DND-41 (cell line): ENCODE measurements around the gene CPXM2.

Experiments
- ATAC-seq: fragments of 200-7000 bp; cut with Tn5 transposase; 3 replicates; pipeline ENCODE4 v1.9.1; 2021; ENCODE audit warnings: low read depth; ENCODE audit not compliant: insufficient read depth
- DNase-seq: peaks from one replicate; pipeline ENCODE4 v3.0.0-alpha.2; 2020
- H2AFZ ChIP-seq: 2 replicates; pipeline ENCODE4 v1.6.0; 2012; ENCODE audit warnings: low read depth, low read length
- H3K27ac ChIP-seq: 2 replicates; pipeline ENCODE4 v1.5.1; 2012; ENCODE audit warnings: low read length, inconsistent platforms
- H3K27me3 ChIP-seq: fragments of 200-600 bp; sonication (generic); 2 replicates; pipeline ENCODE4 v1.6.0; 2012; ENCODE audit warnings: low read length, mild to moderate bottlenecking, inconsistent platforms; ENCODE audit not compliant: insufficient read depth, poor library complexity
- H3K36me3 ChIP-seq: 2 replicates; pipeline ENCODE4 v1.5.1; 2012; ENCODE audit warnings: low read length, inconsistent platforms; ENCODE audit not compliant: insufficient read depth
- H3K4me1 ChIP-seq: 2 replicates; pipeline ENCODE4 v1.5.1; 2012; ENCODE audit warnings: mild to moderate bottlenecking, low read length; ENCODE audit not compliant: insufficient read depth
- H3K4me2 ChIP-seq: 2 replicates; pipeline ENCODE4 v1.6.0; 2012; ENCODE audit warnings: mild to moderate bottlenecking, moderate library complexity, low read length, inconsistent platforms; ENCODE audit not compliant: insufficient read depth
- H3K4me3 ChIP-seq, 2 experiments: fragments of 200-600 bp in 1 of 2; shearing (Covaris generic) in 1 of 2; 2 replicates each; pipeline ENCODE4 v1.5.1; 2012 to 2016; ENCODE audit warnings: inconsistent platforms in 2 of 2, low read length in 2 of 2, mild to moderate bottlenecking in 2 of 2, low read depth in 1 of 2, moderate library complexity in 1 of 2
- H3K79me2 ChIP-seq: 2 replicates; pipeline ENCODE4 v1.6.0; 2012; ENCODE audit warnings: low read length, inconsistent platforms; ENCODE audit not compliant: insufficient read depth
- H3K9ac ChIP-seq: 2 replicates; pipeline ENCODE4 v1.6.0; 2012; ENCODE audit warnings: low read depth, mild to moderate bottlenecking, inconsistent platforms, low read length, moderate library complexity
- H3K9me3 ChIP-seq: 2 replicates; pipeline ENCODE4 v1.5.1; 2012; ENCODE audit warnings: low read length, moderate library complexity, mild to moderate bottlenecking, inconsistent platforms; ENCODE audit not compliant: insufficient read depth, severe bottlenecking
- H4K20me1 ChIP-seq: 2 replicates; pipeline ENCODE4 v1.6.0; 2012; ENCODE audit warnings: low read length; ENCODE audit not compliant: insufficient read depth
- EZH2 ChIP-seq: IDR thresholded peaks from 3 replicates; pipeline ENCODE4 v1.6.1; 2012; ENCODE audit warnings: borderline replicate concordance, low read depth, mild to moderate bottlenecking, moderate library complexity, low read length, inconsistent platforms; ENCODE audit not compliant: severe bottlenecking
- TF ChIP-seq, protein P1 (sequence below): IDR thresholded peaks from 2 replicates; pipeline ENCODE4 v1.5.1; 2012; ENCODE audit warnings: borderline replicate concordance, low read length, moderate library complexity, mild to moderate bottlenecking; ENCODE audit not compliant: poor library complexity, severe bottlenecking; ENCODE audit errors: extremely low read depth

The CPXM2 gene

GRCh38 chr10:123795196-123795780 is 96.3 kb downstream of the CPXM2 start:
- TF ChIP-seq EZH2: no peak
- no peaks in the 10 kb centered on the region for H3K36me3 ChIP-seq
- no peak overlapping the region for H3K27ac ChIP-seq
- no peaks in the 10 kb centered on the region for H3K9me3 ChIP-seq
- DNase-seq (no peak), ATAC-seq (no peak)
- H4K20me1 ChIP-seq: no peaks in the 10 kb centered on the region
- no peak overlapping the region for H2AFZ ChIP-seq
- no peak overlapping the region for H3K4me2 ChIP-seq
- peaks cover 7% of the 10 kb centered on the region for H3K27me3 ChIP-seq
- no peaks in the 10 kb centered on the region for H3K79me2 ChIP-seq
- H3K4me1 ChIP-seq: peaks cover 12% of the 10 kb centered on the region
- H3K9ac ChIP-seq: no peak overlapping the region
- no peak overlapping the region for H3K4me3 ChIP-seq

DNA sequence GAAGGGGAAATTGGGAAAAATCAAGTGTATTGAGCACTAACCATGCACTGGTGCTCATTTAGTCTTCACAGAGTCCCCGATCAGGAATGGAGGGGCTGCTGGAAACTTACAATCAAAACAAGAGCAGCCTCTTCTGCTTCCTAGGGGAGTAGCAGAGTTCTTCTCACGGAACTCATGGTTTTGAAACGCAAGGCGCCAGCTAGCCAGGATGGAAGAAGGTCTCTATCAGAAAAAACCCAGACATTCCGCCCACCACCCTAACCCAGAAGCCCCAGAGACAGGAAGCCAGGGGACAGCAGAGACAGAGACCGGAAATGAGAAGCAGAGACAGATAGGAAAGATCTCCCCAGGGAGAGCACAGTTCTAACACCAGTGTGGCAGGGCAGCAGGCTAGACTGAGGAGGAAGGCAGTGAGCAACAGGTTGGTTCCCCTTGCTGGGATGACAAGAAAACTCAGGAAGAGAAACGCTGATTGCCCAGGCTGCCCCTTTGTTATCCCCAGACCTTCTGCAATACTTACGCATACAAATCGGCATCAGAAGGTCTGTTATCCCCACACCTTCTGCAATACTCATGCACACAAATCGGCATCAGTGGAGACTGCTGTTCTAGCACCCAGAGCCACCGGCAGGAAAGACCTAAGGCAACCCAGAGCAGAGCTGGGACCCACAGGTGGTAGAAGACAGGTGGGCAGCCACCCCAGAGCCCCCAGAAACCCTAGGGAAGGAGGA is 99.2 kb downstream of the CPXM2 start:
- Histone ChIP-seq H3K4me2 (peak overlapping the region; percentile 7; the same call in 1 of the 2 replicates), H4K20me1 (no peaks in the 10 kb centered on the region), H3K4me1 (peaks cover 12% of the 10 kb centered on the region), H3K4me3 (no peak overlapping the region), H3K9me3 (no peaks in the 10 kb centered on the region), H3K36me3 (no peaks in the 10 kb centered on the region), H3K9ac (no peak overlapping the region), H3K79me2 (no peaks in the 10 kb centered on the region), H2AFZ (no peak overlapping the region), H3K27ac (no peak overlapping the region), H3K27me3 (no peaks in the 10 kb centered on the region)
- no peak for TF ChIP-seq EZH2
- TF ChIP-seq, protein P1, sequence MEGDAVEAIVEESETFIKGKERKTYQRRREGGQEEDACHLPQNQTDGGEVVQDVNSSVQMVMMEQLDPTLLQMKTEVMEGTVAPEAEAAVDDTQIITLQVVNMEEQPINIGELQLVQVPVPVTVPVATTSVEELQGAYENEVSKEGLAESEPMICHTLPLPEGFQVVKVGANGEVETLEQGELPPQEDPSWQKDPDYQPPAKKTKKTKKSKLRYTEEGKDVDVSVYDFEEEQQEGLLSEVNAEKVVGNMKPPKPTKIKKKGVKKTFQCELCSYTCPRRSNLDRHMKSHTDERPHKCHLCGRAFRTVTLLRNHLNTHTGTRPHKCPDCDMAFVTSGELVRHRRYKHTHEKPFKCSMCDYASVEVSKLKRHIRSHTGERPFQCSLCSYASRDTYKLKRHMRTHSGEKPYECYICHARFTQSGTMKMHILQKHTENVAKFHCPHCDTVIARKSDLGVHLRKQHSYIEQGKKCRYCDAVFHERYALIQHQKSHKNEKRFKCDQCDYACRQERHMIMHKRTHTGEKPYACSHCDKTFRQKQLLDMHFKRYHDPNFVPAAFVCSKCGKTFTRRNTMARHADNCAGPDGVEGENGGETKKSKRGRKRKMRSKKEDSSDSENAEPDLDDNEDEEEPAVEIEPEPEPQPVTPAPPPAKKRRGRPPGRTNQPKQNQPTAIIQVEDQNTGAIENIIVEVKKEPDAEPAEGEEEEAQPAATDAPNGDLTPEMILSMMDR: peak; percentile 5
- DNase-seq: no peak
- no peak for ATAC-seq

DNA sequence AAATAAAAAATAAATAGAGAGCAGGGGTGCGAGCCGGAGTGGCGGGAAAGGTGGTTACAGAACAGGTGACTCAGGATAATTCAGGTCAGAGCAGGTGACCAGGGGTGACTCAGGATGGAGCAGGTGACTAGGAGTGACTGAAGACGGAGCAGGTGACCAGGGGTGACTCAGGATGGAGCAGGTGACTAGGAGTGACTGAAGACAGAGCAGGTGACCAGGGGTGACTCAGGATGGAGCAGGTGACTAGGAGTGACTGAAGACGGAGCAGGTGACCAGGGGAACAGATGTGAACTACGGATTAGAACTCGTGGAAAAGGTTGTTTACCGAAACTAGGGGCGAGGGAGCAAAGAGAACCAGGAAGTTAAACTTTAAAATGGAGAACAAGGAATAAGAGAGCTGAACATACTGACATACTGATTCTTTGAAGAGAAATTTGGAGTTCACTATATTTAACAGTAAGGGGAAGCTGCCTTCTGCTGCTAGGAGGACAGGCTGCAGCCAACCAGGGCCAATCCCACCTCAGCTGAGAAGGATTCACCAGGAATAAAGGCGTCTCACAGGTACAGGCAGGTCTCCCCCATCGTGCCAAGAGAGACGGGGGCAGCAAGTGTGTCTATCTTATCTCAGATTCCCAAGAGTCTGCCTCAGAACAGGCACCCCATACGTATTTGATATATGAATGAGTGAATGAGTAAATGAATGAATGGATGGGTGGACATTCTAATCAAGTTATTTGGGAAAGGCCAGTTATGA is 101.3 kb downstream of the CPXM2 start:
- Histone ChIP-seq H3K9ac (no peak overlapping the region), H3K4me2 (no peak overlapping the region), H3K9me3 (no peaks in the 10 kb centered on the region), H2AFZ (no peak overlapping the region), H3K4me3 (no peak overlapping the region), H3K27ac (no peak overlapping the region), H4K20me1 (no peaks in the 10 kb centered on the region), H3K4me1 (peaks cover 12% of the 10 kb centered on the region), H3K79me2 (no peaks in the 10 kb centered on the region), H3K36me3 (no peaks in the 10 kb centered on the region), H3K27me3 (peaks cover 5% of the 10 kb centered on the region)
- TF ChIP-seq, protein P1: no peak
- no peak for TF ChIP-seq EZH2
- ATAC-seq (no peak), DNase-seq (no peak)

GRCh38 chr10:123788981-123789380 is 102.6 kb downstream of the CPXM2 start:
- H4K20me1 ChIP-seq: no peaks in the 10 kb centered on the region
- no peak overlapping the region for H3K27ac ChIP-seq
- no peak overlapping the region for H2AFZ ChIP-seq
- no peak overlapping the region for H3K4me2 ChIP-seq
- H3K79me2 ChIP-seq: no peaks in the 10 kb centered on the region
- TF ChIP-seq EZH2: no peak
- TF ChIP-seq, protein P1: no peak
- ATAC-seq: no peak
- peaks cover 12% of the 10 kb centered on the region for H3K4me1 ChIP-seq
- no peak overlapping the region for H3K9ac ChIP-seq
- no peak overlapping the region for H3K4me3 ChIP-seq
- H3K36me3 ChIP-seq: no peaks in the 10 kb centered on the region
- DNase-seq: no peak
- no peaks in the 10 kb centered on the region for H3K9me3 ChIP-seq
- H3K27me3 ChIP-seq: peaks cover 11% of the 10 kb centered on the region
